GM12874 (cell line): Measurements from ENCODE around the gene PDGFC.

Experiments used
- CTCF ChIP-seq: IDR thresholded peaks from 2 replicates; pipeline ENCODE4 v1.5.1; 2011; ENCODE audit warnings: low read depth, mild to moderate bottlenecking, control low read depth, low read length, moderate library complexity; ENCODE audit not compliant: insufficient read depth

Gene PDGFC

GRCh38 chr4:156770140-156770539 is 201.5 kb downstream of the PDGFC start:
- no peak for TF ChIP-seq CTCF

GRCh38 chr4:156767911-156768415 is 203.6 kb downstream of the PDGFC start:
- TF ChIP-seq CTCF, result no peak

- no peak for TF ChIP-seq CTCF
Observed at GRCh38 chr4:156766846-156767245, 204.8 kb downstream of the PDGFC start.

- no peak for TF ChIP-seq CTCF
Observed at GRCh38 chr4:156765277-156765676, 206.3 kb downstream of the PDGFC start.

- TF ChIP-seq CTCF, result no peak
Observed at GRCh38 chr4:156764846-156765245, 206.8 kb downstream of the PDGFC start.

GRCh38 chr4:156764145-156764544 is 207.5 kb downstream of the PDGFC start:
- TF ChIP-seq CTCF, result no peak

- TF ChIP-seq CTCF, result no peak
Observed at GRCh38 chr4:156763511-156763910, 208.1 kb downstream of the PDGFC start.

- no peak for TF ChIP-seq CTCF
Observed at GRCh38 chr4:156762851-156763250, 208.7 kb downstream of the PDGFC start.
